Left cardiac atrium (tissue), 4 donors: ENCODE data around the gene GJA5. TPM values are rescaled to one million over a fixed set of nuclear protein-coding genes. Genes with fewer than 3 reads are reported as not detected.
A peak's percentile ranks its signal among the peaks of the same experiment; 100 is the strongest.

Experiments used
- ATAC-seq, 2 donors: fragments of 200-7000 bp; cut with Tn5 transposase; one replicate each; pipeline ENCODE4 v1.9.1; 2020; ENCODE audit warnings: mild to moderate bottlenecking in 2 of 2, moderate library complexity in 2 of 2
- DNase-seq: peaks from one replicate; pipeline ENCODE4 v3.0.0-alpha.2; 2020
- intact Hi-C, 2 donors: fragments of 100-400 bp; cut with DNase I; formaldehyde crosslinking; loops; one replicate each; pipeline versions ENCODE4 v1.14.1 to v1.15.1; 2022 to 2023
- long read RNA-seq: library from polyadenylated mRNA; unstranded; transcript quantifications from one replicate; pipeline ENCODE4 v2.0.0, GENCODE V29; 2021
- total RNA-seq, 2 donors: library from RNA; stranded (reverse); fragmentation: NEBNext Ultra II Directional; extraction: Animal tissue kit (Norgen Biotek cat#: 25700); gene quantifications; one replicate each; pipeline ENCODE4 v1.2.1, GENCODE V29; 2021
- donor health status: DM: no; HTN: yes; CAD: no.
- donor health status: DM: no; HTN: yes; CAD: no; lungs with severe emphysema.
- donor health status: DM: yes; HTN: yes; CAD: no.
- donor health status: Dilated cardiomyopathy.

Gene GJA5
- total RNA-seq: 10 to 100 TPM; 39.4 to 54.6 TPM
- long read RNA-seq, transcript GJA5-202 (2 exons, 3,181 nt): major isoform, 72 of 117 reads
- long read RNA-seq, transcript GJA5-203 (2 exons, 3,183 nt): minor isoform, 28 of 117 reads
- long read RNA-seq, partial matches to known transcripts: 0 of 117 reads
- long read RNA-seq, other reads (novel, unspliced or antisense): 17 of 117 reads

GRCh38 chr1:147760481-147761260, at the start of gene GJA5:
GJA5 (minus strand) TSS chr1:147760602; CDS start chr1:147759238, 1,364 bp downstream.
- intact Hi-C loops: no loop called here
- ATAC-seq (no peak), DNase-seq (no peak)

DNA sequence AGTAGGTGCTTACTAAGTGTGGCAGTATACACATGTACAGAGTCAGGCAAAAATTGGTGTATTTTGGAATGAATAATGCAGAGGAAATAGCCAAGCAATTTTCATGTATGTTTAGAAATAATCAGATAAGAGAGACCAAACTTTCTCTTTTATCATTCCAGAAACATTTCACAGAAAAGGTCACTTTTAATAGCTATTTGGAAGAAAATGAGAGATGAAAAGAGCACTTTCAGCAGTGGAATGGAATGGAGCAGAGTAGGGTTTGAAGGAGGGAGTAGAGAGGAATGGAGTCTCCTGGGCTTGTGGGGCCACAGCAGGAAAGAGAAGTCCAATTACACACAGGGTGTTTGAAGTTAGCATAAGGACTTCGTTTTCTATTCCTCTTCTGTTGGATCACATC, 48.8 kb upstream of the GJA5 start:
- intact Hi-C loops: no loop called here
- ATAC-seq: no peak
- DNase-seq: no peak

DNA sequence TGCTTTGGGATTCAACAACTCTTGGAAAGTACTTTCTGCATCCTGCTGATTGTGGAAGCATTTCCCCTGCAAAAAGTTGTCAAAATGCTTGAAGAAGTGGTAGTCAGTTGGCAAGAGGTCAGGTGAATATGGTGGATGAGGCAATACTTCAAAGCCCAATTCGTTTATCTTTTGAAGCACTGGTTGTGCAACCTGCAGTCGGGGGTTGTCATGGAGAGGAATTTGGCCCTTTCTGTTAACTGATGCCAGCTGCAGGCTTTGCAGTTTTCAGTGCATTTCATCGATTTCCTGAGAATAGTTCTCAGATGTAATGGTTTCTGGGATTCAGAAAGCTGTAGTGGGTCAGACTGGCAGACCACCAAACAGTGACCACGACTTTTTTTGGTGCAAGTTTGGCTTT, 47.6 kb upstream of the GJA5 start:
- ATAC-seq: no peak
- DNase-seq: no peak
- intact Hi-C loops: no loop called here

- DNase-seq (no peak), ATAC-seq (no peak)
- intact Hi-C loops: no loop called here
Measured at GRCh38 chr1:147807405-147807804, 47.0 kb upstream of the GJA5 start.

DNA sequence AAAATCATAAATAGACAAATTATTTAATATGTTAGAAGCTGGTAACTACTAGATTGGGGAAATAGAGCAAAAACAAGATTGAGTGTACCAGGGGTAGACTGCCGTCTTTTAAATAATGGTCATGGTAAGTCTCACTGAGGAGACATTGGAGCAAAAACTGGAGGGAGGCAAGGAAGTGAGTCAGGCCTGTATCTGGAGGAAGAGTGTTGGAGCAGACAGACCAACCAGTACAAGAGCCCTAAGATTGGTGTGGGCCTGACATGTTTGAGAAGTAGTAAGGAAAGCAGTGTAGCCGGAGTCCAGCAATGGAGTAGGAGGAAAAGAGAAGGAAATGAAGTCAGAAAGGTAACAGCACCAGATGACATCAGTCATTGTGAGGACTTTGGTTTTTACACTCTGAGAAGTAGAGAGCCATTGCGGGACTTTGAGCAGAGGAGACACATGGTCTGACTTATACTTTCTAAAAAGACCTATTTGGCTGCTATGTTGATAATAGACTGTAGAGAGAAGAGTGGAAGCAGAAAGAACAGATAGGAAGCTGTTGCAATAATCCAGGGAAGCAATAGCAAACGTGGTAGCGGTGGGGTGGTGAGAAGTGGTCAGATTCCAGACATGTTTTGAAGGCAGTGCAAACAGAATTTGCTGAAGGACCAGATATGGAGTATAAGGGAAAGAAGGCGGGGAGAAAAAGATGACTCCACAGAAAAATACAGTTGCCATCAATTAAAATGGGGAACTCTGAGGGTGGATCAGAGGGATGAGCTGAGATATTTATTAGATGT, 44.7 kb upstream of the GJA5 start:
- ATAC-seq (no peak), DNase-seq (no peak)
- intact Hi-C loops: no loop called here

DNA sequence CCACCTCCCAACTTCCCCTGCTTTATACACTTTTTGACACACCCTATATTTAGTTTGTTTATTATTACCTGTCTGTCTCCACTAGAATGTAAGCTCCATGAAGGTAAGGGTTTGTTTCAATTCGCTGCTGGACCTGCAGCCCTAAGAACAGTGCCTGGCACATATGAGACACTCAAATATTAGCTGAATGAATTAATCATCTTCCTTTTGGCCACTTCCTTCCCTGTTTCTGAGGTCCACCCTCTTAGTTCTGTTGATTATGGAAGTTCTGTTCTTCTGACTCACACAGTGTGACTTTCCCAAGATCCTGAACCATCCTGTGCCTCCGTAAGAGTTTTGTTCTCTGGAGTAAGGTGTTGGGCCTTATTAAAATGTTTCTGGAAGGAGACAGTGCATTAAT, 40.4 kb upstream of the GJA5 start:
- ATAC-seq: no peak
- no peak for DNase-seq
- intact Hi-C loops: no loop called here

GRCh38 chr1:147798731-147799130, 38.3 kb upstream of the GJA5 start:
- intact Hi-C loops: no loop called here
- DNase-seq (no peak), ATAC-seq (no peak)

GRCh38 chr1:147794570-147794969, 34.2 kb upstream of the GJA5 start:
- peak; percentile 77 to 91 for ATAC-seq
- DNase-seq: peak; percentile 63
- intact Hi-C loops: no loop called here

GRCh38 chr1:147791876-147792275, 31.5 kb upstream of the GJA5 start:
- no peak for ATAC-seq
- no peak for DNase-seq
- intact Hi-C loops: no loop called here

GRCh38 chr1:147787765-147788164, 27.4 kb upstream of the GJA5 start:
- ATAC-seq (peak; percentile 79 to 86), DNase-seq (no peak)

DNA sequence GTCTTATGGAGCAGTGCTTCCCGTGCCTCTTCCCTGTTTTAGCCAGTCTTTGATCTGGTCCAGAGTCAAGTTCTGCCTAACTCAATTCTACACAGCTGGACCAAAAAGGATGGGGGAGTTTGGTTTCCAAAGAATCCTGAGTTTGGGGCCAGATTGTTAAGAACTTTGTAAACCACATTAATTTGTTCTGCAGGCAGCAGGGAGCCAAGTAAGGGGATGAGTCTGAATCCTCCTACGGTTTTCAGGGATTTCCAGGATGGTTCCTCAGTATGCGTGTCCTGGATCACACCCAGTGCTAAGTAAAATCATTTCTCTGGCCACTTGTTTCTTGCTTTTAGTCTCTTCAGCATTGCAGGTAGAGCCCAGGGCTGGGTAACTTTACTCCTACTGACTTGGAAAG, 26.1 kb upstream of the GJA5 start:
- DNase-seq (no peak), ATAC-seq (peak; percentile 13 to 58)
- intact Hi-C loops: no loop called here

More at GRCh38 chr1:147787765-147788164, 27.4 kb upstream of the GJA5 start:
- intact Hi-C loops: no loop called here

- DNase-seq (no peak), ATAC-seq (peak in 1 of 2 donors; percentile 35)
- intact Hi-C loops: no loop called here
Measured at GRCh38 chr1:147785794-147786506, 25.5 kb upstream of the GJA5 start.

GRCh38 chr1:147784941-147785340, 24.5 kb upstream of the GJA5 start:
- intact Hi-C loops: no loop called here
- DNase-seq: no peak
- ATAC-seq: no peak

- intact Hi-C loops: no loop called here
- DNase-seq (no peak), ATAC-seq (peak; percentile 23 to 65)
Measured at GRCh38 chr1:147781056-147781471, 20.7 kb upstream of the GJA5 start.

GRCh38 chr1:147777694-147778093, 17.3 kb upstream of the GJA5 start:
- DNase-seq (no peak), ATAC-seq (no peak)
- intact Hi-C loops: no loop called here

DNA sequence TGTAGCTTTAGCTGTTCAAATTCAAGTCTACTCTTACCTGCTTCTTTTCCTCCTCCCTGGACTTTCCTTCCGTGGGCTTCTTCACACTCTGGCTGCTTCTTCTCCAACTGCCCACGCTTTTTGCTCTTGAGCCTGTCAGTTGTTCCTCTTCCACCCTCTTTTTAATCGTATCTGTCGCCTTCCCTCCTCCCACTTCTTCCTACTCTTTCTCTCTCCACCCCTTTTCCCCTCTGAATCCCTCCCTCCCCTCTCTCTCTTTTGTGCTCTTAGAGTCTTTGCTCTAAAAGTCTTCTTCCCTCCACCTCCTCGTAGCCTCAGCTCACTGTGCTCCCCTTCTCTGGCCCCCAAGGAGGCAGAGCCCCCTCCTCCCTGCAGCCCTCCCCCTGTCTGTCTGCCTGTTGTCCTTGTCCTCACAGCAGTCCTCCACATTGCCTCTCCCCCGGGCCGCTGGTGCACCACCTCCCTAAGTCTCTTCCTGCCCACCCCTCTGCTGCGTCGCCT, 12.9 kb upstream of the GJA5 start:
- peak in 1 of 2 donors; percentile 5 for ATAC-seq
- no peak for DNase-seq
- intact Hi-C loops: no loop called here

GRCh38 chr1:147772570-147772969, 12.2 kb upstream of the GJA5 start:
- DNase-seq (no peak), ATAC-seq (peak in 1 of 2 donors; percentile 16)
- intact Hi-C loops: no loop called here

DNA sequence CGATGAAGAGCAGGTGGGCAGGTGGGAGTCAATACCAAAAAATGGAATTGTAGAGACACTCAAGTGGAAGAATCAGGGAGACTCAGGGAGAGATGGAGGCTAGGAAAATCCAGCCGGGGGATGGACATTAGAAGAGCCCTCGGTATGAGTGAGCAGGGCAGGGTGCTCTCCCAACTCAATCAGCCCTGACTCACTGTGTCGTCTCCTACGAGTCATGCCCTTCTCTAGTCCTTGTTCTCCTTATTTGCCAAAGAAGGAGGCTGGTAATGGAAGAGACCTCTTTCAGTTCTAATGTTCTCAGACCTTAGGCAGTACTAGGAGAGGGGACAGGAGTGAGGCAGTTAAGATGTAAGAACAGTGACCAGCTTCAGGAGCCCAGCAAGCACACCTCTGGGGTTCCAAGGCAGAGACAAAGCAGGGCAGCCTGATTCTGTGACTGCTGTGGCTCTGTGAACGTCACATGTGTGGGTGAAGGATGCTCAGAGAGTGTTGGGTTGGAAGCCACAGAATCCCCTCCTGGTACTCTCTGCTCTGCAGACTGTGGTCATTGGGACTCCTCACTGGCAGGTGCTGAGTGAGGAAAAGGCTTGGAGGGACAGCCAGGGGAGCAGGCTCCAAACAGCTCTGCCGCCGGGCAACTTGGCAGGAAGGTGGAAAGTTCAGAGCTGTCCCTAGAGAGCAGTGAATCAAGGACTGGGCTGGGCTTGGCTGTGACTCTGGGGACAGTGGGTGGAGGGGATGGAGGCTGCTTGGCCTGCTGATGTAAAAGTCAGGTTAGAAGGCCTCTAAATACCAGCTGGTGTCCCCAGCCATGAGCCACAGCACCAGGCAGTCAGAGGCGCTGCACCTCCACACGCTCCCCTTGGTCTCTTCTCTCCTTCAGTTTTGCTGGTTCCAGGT, 11.1 kb upstream of the GJA5 start:
- DNase-seq: peak; percentile 74
- intact Hi-C loops: no loop called here
- peak; percentile 90 to 93 for ATAC-seq
